Mammary epithelial cell (primary cell): ENCODE data around the gene PLEKHA7.

Experiments
- EZH2 ChIP-seq: IDR thresholded peaks from 2 replicates; pipeline ENCODE4 v1.6.1; 2012; ENCODE audit warnings: low read length, inconsistent platforms, borderline replicate concordance
- TF ChIP-seq, protein P1 (sequence below), 2 donors: IDR thresholded peaks in 1 of 2; conservative IDR thresholded peaks in 1 of 2; 2 replicates each; pipeline ENCODE4 v1.5.1; 2011 to 2012; ENCODE audit warnings: inconsistent platforms in 2 of 2, low read length in 2 of 2, mild to moderate bottlenecking in 2 of 2, control low read depth in 1 of 2, low read depth in 1 of 2; ENCODE audit not compliant: insufficient read depth in 1 of 2; ENCODE audit errors: extremely low read depth in 1 of 2

DNA sequence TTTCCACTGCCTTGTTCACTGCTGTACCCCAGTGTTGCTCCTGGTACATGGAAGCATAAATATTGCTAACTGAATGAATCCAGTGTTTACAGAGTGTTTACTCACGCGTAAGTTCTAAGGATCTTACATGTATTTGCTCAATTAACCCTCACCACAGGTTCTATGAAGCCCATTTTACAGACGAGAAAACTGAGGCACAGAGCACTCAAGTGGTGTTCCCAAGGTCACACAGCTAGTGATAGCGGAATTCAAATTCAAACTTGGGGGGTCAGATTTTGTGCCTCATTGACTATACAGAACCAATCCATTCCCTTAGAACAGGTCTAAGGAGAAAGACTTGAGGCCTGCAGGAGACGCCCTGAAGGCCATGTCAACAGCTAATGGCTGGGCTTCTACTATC is 72.3 kb downstream of the PLEKHA7 start:
- TF ChIP-seq, protein P1, sequence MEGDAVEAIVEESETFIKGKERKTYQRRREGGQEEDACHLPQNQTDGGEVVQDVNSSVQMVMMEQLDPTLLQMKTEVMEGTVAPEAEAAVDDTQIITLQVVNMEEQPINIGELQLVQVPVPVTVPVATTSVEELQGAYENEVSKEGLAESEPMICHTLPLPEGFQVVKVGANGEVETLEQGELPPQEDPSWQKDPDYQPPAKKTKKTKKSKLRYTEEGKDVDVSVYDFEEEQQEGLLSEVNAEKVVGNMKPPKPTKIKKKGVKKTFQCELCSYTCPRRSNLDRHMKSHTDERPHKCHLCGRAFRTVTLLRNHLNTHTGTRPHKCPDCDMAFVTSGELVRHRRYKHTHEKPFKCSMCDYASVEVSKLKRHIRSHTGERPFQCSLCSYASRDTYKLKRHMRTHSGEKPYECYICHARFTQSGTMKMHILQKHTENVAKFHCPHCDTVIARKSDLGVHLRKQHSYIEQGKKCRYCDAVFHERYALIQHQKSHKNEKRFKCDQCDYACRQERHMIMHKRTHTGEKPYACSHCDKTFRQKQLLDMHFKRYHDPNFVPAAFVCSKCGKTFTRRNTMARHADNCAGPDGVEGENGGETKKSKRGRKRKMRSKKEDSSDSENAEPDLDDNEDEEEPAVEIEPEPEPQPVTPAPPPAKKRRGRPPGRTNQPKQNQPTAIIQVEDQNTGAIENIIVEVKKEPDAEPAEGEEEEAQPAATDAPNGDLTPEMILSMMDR (conservative IDR thresholded peaks at IDR 0.05 in 1 of 2, IDR thresholded peaks at IDR 0.05 in 1 of 2; ENCODE audit: extremely low read depth in 1 of 2, insufficient read depth in 1 of 2, low read depth in 1 of 2, low read length in 2 of 2), result no peak
- TF ChIP-seq EZH2, result no peak
